ENCODE results near the gene PARP9. TPM values are rescaled to one million over a fixed set of nuclear protein-coding genes. Genes with fewer than 3 reads are reported as not detected.
A peak's percentile ranks its signal among the peaks of the same experiment; 100 is the strongest.

The PARP9 gene
- total and polyA plus RNA-seq, 10 of the 15 experiments (the other 5 are each of a cell fraction or from before 2014, with no cell fraction given), result 34.0 to 122 (median 46.1) TPM

DNA sequence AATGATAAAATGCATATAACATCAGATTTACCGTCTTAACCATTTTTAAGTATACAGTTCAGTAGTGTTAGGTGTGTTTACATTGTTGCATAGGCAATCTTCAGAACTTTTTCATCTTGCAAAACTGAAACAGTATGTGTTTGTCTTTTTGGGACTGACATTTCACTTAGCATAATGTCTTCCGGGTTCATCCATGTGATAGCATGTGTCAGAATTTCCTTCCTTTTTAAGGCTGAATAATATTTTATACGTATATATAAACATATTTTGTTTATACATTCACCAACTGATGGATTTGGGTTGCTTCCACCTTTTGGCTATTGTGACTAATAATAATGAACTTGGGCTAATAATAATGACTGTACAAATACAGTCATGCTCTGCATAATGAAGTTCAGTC, 16.4 kb upstream of the PARP9 start (continued):
- TF ChIP-seq RAD51 (IDR thresholded peaks at IDR 0.05) (no peak), FOXM1 (IDR thresholded peaks at IDR 0.05; ENCODE audit: low read depth, low read length) (no peak), NFIC (IDR thresholded peaks at IDR 0.05; ENCODE audit: low read depth, low read length) (no peak), CHD4 (IDR thresholded peaks at IDR 0.05) (no peak)
- TF ChIP-seq, protein P1, sequence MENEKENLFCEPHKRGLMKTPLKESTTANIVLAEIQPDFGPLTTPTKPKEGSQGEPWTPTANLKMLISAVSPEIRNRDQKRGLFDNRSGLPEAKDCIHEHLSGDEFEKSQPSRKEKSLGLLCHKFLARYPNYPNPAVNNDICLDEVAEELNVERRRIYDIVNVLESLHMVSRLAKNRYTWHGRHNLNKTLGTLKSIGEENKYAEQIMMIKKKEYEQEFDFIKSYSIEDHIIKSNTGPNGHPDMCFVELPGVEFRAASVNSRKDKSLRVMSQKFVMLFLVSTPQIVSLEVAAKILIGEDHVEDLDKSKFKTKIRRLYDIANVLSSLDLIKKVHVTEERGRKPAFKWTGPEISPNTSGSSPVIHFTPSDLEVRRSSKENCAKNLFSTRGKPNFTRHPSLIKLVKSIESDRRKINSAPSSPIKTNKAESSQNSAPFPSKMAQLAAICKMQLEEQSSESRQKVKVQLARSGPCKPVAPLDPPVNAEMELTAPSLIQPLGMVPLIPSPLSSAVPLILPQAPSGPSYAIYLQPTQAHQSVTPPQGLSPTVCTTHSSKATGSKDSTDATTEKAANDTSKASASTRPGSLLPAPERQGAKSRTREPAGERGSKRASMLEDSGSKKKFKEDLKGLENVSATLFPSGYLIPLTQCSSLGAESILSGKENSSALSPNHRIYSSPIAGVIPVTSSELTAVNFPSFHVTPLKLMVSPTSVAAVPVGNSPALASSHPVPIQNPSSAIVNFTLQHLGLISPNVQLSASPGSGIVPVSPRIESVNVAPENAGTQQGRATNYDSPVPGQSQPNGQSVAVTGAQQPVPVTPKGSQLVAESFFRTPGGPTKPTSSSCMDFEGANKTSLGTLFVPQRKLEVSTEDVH (IDR thresholded peaks at IDR 0.05; ENCODE audit: low read depth, partially characterized antibody), result no peak
- TF ChIP-seq, protein P2, sequence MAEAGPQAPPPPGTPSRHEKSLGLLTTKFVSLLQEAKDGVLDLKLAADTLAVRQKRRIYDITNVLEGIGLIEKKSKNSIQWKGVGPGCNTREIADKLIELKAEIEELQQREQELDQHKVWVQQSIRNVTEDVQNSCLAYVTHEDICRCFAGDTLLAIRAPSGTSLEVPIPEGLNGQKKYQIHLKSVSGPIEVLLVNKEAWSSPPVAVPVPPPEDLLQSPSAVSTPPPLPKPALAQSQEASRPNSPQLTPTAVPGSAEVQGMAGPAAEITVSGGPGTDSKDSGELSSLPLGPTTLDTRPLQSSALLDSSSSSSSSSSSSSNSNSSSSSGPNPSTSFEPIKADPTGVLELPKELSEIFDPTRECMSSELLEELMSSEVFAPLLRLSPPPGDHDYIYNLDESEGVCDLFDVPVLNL (IDR thresholded peaks at IDR 0.05; ENCODE audit: low read depth, low read length), result no peak

DNA sequence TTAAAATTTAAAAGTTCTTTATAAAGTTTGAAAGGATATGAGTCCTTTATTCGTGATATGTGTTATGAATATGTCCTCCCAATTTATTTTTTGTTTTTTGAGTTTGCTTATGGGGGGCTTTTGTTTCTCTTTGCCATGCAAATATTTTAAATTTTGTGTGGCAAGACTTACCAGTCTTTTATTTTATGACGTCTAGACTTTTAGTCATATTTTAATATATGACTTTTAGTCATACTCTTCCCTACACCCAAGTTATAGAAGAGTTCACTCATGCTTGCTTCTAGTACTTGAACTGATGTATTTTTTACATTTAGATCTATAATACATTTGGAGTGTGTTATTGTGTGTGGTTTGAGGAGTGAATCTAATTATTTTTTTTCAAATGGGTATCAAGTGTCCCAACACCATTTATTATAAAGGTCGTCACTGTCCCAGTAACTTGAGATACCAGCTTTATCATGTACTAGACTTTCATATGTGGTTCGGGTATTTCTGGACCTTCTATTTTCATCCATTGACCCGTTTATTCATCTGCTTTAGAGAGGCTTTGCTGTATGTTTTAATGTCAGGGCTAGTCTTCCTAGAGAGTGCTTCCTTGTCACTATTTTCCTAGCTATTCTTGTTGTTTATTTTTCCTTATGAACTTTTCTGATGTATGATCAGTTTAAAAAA, 14.1 kb upstream of the PARP9 start:
- H3K4me1 ChIP-seq (ENCODE audit: control insufficient read depth, insufficient read depth, low read length), result peaks cover 24% of the 10 kb centered on the region
- H3K79me2 ChIP-seq (ENCODE audit: control insufficient read depth, insufficient read depth, low read length), result peaks cover 40% of the 10 kb centered on the region
- peak overlapping the region; percentile 90 for H3K9ac ChIP-seq (ENCODE audit: control insufficient read depth, insufficient read depth, low read length)
- SMC1A ChIA-PET (ENCODE audit: uncharacterized antibody, unreplicated experiment), result interaction anchor here (0.8 to 7.6 kb wide), 22 partner anchors 9 to 187 kb away, joined by 3 to 183 read pairs (median 6); partner anchors contain the start of genes DTX3L, PARP14 and PARP9
- intact Hi-C loops (cut with micrococcal nuclease; ENCODE audit: unreplicated experiment) (no loop called here), in situ Hi-C loops (cut with MboI) (no loop called here)
- no peaks in the 10 kb centered on the region for H4K20me1 ChIP-seq (ENCODE audit: control insufficient read depth, insufficient read depth)
- no peak for DNase-seq (ENCODE audit: low read depth, low spot score)
- peaks cover 8% of the 10 kb centered on the region for H3K9me3 ChIP-seq (replicated peaks; ENCODE audit: control insufficient read depth, insufficient read depth, low read length)
- 2% methylated on average over 5 of the region's 5 CpGs for WGBS (ENCODE audit: insufficient coverage, insufficient replicate concordance, low lambda C conversion rate, missing lambda C conversion rate)
- no peaks in the 10 kb centered on the region for H3K27me3 ChIP-seq (replicated peaks in 1 of 2; ENCODE audit: control insufficient read depth in 2 of 2, insufficient read depth in 2 of 2, low read length in 1 of 2)
- no peak for TF ChIP-seq SUZ12 (IDR thresholded peaks at IDR 0.05; ENCODE audit: unreplicated experiment)
- TF ChIP-seq, protein P3, sequence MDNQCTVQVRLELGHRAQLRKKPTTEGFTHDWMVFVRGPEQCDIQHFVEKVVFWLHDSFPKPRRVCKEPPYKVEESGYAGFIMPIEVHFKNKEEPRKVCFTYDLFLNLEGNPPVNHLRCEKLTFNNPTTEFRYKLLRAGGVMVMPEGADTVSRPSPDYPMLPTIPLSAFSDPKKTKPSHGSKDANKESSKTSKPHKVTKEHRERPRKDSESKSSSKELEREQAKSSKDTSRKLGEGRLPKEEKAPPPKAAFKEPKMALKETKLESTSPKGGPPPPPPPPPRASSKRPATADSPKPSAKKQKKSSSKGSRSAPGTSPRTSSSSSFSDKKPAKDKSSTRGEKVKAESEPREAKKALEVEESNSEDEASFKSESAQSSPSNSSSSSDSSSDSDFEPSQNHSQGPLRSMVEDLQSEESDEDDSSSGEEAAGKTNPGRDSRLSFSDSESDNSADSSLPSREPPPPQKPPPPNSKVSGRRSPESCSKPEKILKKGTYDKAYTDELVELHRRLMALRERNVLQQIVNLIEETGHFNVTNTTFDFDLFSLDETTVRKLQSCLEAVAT (IDR thresholded peaks at IDR 0.05), result peak; percentile 61; the same call in 1 of the 2 replicates
- no peak for TF ChIP-seq KAT2A (conservative IDR thresholded peaks at IDR 0.05; ENCODE audit: control insufficient read depth, low read depth, low read length)
- TF ChIP-seq SMAD5 (IDR thresholded peaks at IDR 0.05; ENCODE audit: low read depth), result no peak
- H3K27ac ChIP-seq (ENCODE audit: control insufficient read depth, insufficient read depth), result peak overlapping the region; percentile 95
- BruUV-seq (replicated peaks), result TSS peak; percentile 40
- H2AFZ ChIP-seq (ENCODE audit: control insufficient read depth, low read depth, low read length), result peak overlapping the region; percentile 85
- H3K4me2 ChIP-seq (ENCODE audit: control insufficient read depth, insufficient read depth), result peak overlapping the region; percentile 93
- H3K4me3 ChIP-seq, result peak overlapping the region; percentile 54
- no peak for ATAC-seq
- CTCF ChIA-PET, result interaction anchor here (0.6 to 6.9 kb wide), 17 partner anchors 10 to 272 kb away, joined by 3 to 79 read pairs (median 5); partner anchors contain the start of genes DTX3L, PARP14 and PARP9
- RAD21 ChIA-PET (ENCODE audit: unreplicated experiment), result interaction anchor here (0.8 to 7.6 kb wide), 18 partner anchors 10 to 196 kb away, joined by 3 to 149 read pairs (median 4); partner anchors contain the start of genes DTX3L, PARP14 and PARP9
- POLR2A ChIA-PET, result interaction anchor here (0.5 to 6.3 kb wide), 13 partner anchors 9 to 146 kb away, joined by 3 to 79 read pairs (median 7); partner anchors contain the start of genes DTX3L, PARP14 and PARP9
- FAIRE-seq, result no peak
- 0 out of 4 replicates have a peak, but pooled peaks cover 0 to 1% of the 10 kb centered on the region in 2 experiments for H3K36me3 ChIP-seq (ENCODE audit: control insufficient read depth in 2 of 2, insufficient read depth in 2 of 2, low read length in 1 of 2)

All from GM12878 (cell line).